GM23338 (cell line): ENCODE data around the gene TNS3. TPM values are rescaled to one million over a fixed set of nuclear protein-coding genes. Genes with fewer than 3 reads are reported as not detected.

Experiments used
- ATAC-seq: fragments of 200-7000 bp; cut with Tn5 transposase; 3 replicates; pipeline ENCODE4 v1.9.1; 2020
- DNase-seq: peaks from one replicate; pipeline ENCODE4 v3.0.0-alpha.2; 2015; ENCODE audit warnings: low spot score
- H2AFZ ChIP-seq: fragments of 200-600 bp; sonication (generic); 2 replicates; pipeline ENCODE4 v1.8.0; 2016; ENCODE audit warnings: antibody characterized with exemption, mild to moderate bottlenecking, moderate library complexity
- H3F3A ChIP-seq: fragments of 200-600 bp; sonication (generic); replicated peaks from 2 replicates; pipeline ENCODE4 v1.8.0; 2017; ENCODE audit warnings: antibody characterized with exemption, mixed run types, low read depth
- H3K27ac ChIP-seq: fragments of 200-600 bp; sonication (generic); 2 replicates; pipeline ENCODE4 v1.6.1; 2016; ENCODE audit warnings: low read depth
- H3K27me3 ChIP-seq: fragments of 200-600 bp; sonication (generic); 2 replicates; pipeline ENCODE4 v1.8.0; 2016; ENCODE audit warnings: mild to moderate bottlenecking, mixed run types, moderate library complexity; ENCODE audit not compliant: insufficient read depth
- H3K36me3 ChIP-seq: fragments of 200-600 bp; sonication (generic); 2 replicates; pipeline ENCODE4 v1.8.0; 2016; ENCODE audit warnings: mild to moderate bottlenecking; ENCODE audit not compliant: insufficient read depth
- H3K4me1 ChIP-seq: fragments of 200-600 bp; sonication (generic); 2 replicates; pipeline ENCODE4 v1.8.0; 2016; ENCODE audit warnings: mild to moderate bottlenecking, moderate library complexity; ENCODE audit not compliant: insufficient read depth
- H3K4me2 ChIP-seq: fragments of 200-600 bp; sonication (generic); 2 replicates; pipeline ENCODE4 v1.7.1; 2017; ENCODE audit warnings: mixed run types
- H3K4me3 ChIP-seq: fragments of 200-600 bp; sonication (generic); 2 replicates; pipeline ENCODE4 v1.6.1; 2016; ENCODE audit warnings: mixed run types
- H3K79me2 ChIP-seq: fragments of 200-600 bp; sonication (generic); replicated peaks from 2 replicates; pipeline ENCODE4 v1.8.0; 2017; ENCODE audit warnings: mild to moderate bottlenecking; ENCODE audit not compliant: insufficient read depth
- H3K9me2 ChIP-seq: fragments of 200-600 bp; sonication (generic); 2 replicates; pipeline ENCODE4 v1.8.0; 2017; ENCODE audit not compliant: insufficient read depth
- H4K20me1 ChIP-seq: fragments of 200-600 bp; sonication (generic); replicated peaks from 2 replicates; pipeline ENCODE4 v1.8.0; 2017; ENCODE audit warnings: mild to moderate bottlenecking; ENCODE audit not compliant: insufficient read depth
- H3K27ac Mint-ChIP-seq: 2 replicates; pipeline ENCODE4 v1.8.0; 2020; ENCODE audit warnings: inconsistent platforms, mild to moderate bottlenecking, moderate library complexity, mixed read lengths
- H3K27me3 Mint-ChIP-seq: 3 replicates; pipeline ENCODE4 v1.8.0; 2022; ENCODE audit warnings: low read depth, mild to moderate bottlenecking, moderate library complexity, mixed read lengths, inconsistent platforms; ENCODE audit not compliant: insufficient read depth, poor library complexity
- H3K36me3 Mint-ChIP-seq: 3 replicates; pipeline ENCODE4 v1.8.0; 2021; ENCODE audit warnings: low read depth, mild to moderate bottlenecking, inconsistent platforms, moderate library complexity, mixed read lengths
- H3K4me1 Mint-ChIP-seq: 3 replicates; pipeline ENCODE4 v1.8.0; 2020; ENCODE audit warnings: mild to moderate bottlenecking, inconsistent platforms, mixed read lengths
- H3K4me3 Mint-ChIP-seq: 3 replicates; pipeline ENCODE4 v1.8.0; 2021; ENCODE audit warnings: moderate library complexity, mild to moderate bottlenecking, inconsistent platforms, mixed read lengths
- H3K9me3 Mint-ChIP-seq: 3 replicates; pipeline ENCODE4 v1.8.0; 2020; ENCODE audit warnings: moderate library complexity, mild to moderate bottlenecking, inconsistent platforms, mixed read lengths
- CREB1 ChIP-seq: fragments of 250-450 bp; sonication (Bioruptor Pico); IDR thresholded peaks from 2 replicates; pipeline ENCODE4 v1.5.0; 2020; ENCODE audit warnings: low read depth, mild to moderate bottlenecking, moderate library complexity
- CTCF ChIP-seq, 2 experiments: fragments of 200-600 bp in 1 of 2; sonication (generic) in 1 of 2; conservative IDR thresholded peaks; 2 replicates each; pipeline versions ENCODE4 v1.5.1 to v1.6.1; 2016 to 2017; ENCODE audit warnings: antibody characterized with exemption in 2 of 2, low read depth in 2 of 2, mild to moderate bottlenecking in 2 of 2, moderate library complexity in 1 of 2
- ETS1 ChIP-seq: IDR thresholded peaks from 2 replicates; pipeline ENCODE4 v1.6.1; 2016; ENCODE audit warnings: antibody characterized with exemption
- EZH2 ChIP-seq: fragments of 200-600 bp; sonication (generic); IDR thresholded peaks from one replicate; pipeline ENCODE4 v1.8.0; 2017; ENCODE audit warnings: antibody characterized with exemption, mild to moderate bottlenecking, low read depth; ENCODE audit not compliant: unreplicated experiment
- EZH2phosphoT487 ChIP-seq: fragments of 200-600 bp; sonication (generic); IDR thresholded peaks from one replicate; pipeline ENCODE4 v1.8.1; 2018; ENCODE audit warnings: antibody characterized with exemption; ENCODE audit not compliant: unreplicated experiment
- JUNB ChIP-seq: IDR thresholded peaks from one replicate; pipeline ENCODE4 v1.6.1; 2016; ENCODE audit warnings: antibody characterized with exemption; ENCODE audit not compliant: unreplicated experiment
- NANOG ChIP-seq: IDR thresholded peaks from 2 replicates; pipeline ENCODE4 v1.6.1; 2016; ENCODE audit warnings: antibody characterized with exemption, borderline replicate concordance
- POLR2AphosphoS5 ChIP-seq: IDR thresholded peaks from 2 replicates; pipeline ENCODE4 v1.6.1; 2016; ENCODE audit warnings: antibody characterized with exemption, low read depth
- STAT1 ChIP-seq: IDR thresholded peaks from one replicate; pipeline ENCODE4 v1.6.1; 2016; ENCODE audit warnings: antibody characterized with exemption; ENCODE audit not compliant: unreplicated experiment
- ZNF114 ChIP-seq: fragments of 250-450 bp; sonication (Bioruptor Pico); IDR thresholded peaks from 2 replicates; pipeline ENCODE4 v1.5.0; 2020; ENCODE audit warnings: mild to moderate bottlenecking, moderate library complexity
- ZNF331 ChIP-seq: fragments of 250-450 bp; sonication (Bioruptor Pico); IDR thresholded peaks from 2 replicates; pipeline ENCODE4 v1.5.0; 2020; ENCODE audit warnings: low read depth, mild to moderate bottlenecking, moderate library complexity
- ZNF462 ChIP-seq: fragments of 250-450 bp; sonication (Bioruptor Pico); IDR thresholded peaks from 2 replicates; pipeline ENCODE4 v1.5.0; 2020; ENCODE audit warnings: mild to moderate bottlenecking, moderate library complexity
- polyA plus RNA-seq: library from polyadenylated mRNA; unstranded; fragments of >200 nt; fragmentation: Nextera tagmentation; extraction: Ambion mirVana; gene quantifications from 2 replicates; pipeline ENCODE4 v1.2.1, GENCODE V29; 2016
- total RNA-seq: library from RNA; depleted of rRNA; stranded (reverse); fragments of >200 nt; shearing (Covaris generic); gene quantifications from 2 replicates; pipeline ENCODE4 v1.2.3, GENCODE V29; 2014

TNS3 gene
- total and polyA plus RNA-seq, 2 experiments from 2014 or later, result 6.2 to 28.7 TPM

GRCh38 chr7:47502240-47502877 lies 79.6 kb downstream of the TNS3 start:
- H3K79me2 ChIP-seq, result peaks cover 12% of the 10 kb centered on the region
- no peak overlapping the region for H3K4me2 ChIP-seq
- no peaks in the 10 kb centered on the region for H3K36me3 Mint-ChIP-seq
- H3K9me3 Mint-ChIP-seq, result no peaks in the 10 kb centered on the region
- H3K4me1 Mint-ChIP-seq, result peaks cover 36% of the 10 kb centered on the region
- no peak overlapping the region for H3K4me3 Mint-ChIP-seq
- peaks cover 10% of the 10 kb centered on the region for H3K27me3 Mint-ChIP-seq
- no peak overlapping the region for H3K4me3 ChIP-seq
- no peaks in the 10 kb centered on the region for H3F3A ChIP-seq
- peaks cover 9% of the 10 kb centered on the region; the same call in 1 of the 2 replicates for H4K20me1 ChIP-seq
- no peak overlapping the region for H2AFZ ChIP-seq
- no peak overlapping the region for H3K27ac Mint-ChIP-seq
- ATAC-seq (no peak; the same call in 1 of the 3 replicates), DNase-seq (no peak)
- TF ChIP-seq EZH2phosphoT487 (no peak), EZH2 (no peak)
- H3K27ac ChIP-seq, result no peak overlapping the region
- H3K4me1 ChIP-seq, result 0 out of 2 replicates have a peak, but pooled peaks cover 3% of the 10 kb centered on the region
- no peaks in the 10 kb centered on the region for H3K27me3 ChIP-seq
- no peaks in the 10 kb centered on the region for H3K36me3 ChIP-seq
- no peaks in the 10 kb centered on the region for H3K9me2 ChIP-seq

- no peak overlapping the region for H3K4me2 ChIP-seq
- Mint-ChIP-seq H3K36me3 (no peaks in the 10 kb centered on the region; the same call in 2 of the 3 replicates), H3K27me3 (peaks cover 10% of the 10 kb centered on the region), H3K27ac (no peak overlapping the region), H3K4me1 (peaks cover 43% of the 10 kb centered on the region), H3K9me3 (no peaks in the 10 kb centered on the region), H3K4me3 (no peak overlapping the region)
- H3K4me3 ChIP-seq, result no peak overlapping the region
- H4K20me1 ChIP-seq, result 0 out of 2 replicates have a peak, but pooled peaks cover 9% of the 10 kb centered on the region
- H3K36me3 ChIP-seq, result no peaks in the 10 kb centered on the region
- H3K4me1 ChIP-seq, result 0 out of 2 replicates have a peak, but pooled peaks cover 7% of the 10 kb centered on the region
- no peak overlapping the region for H2AFZ ChIP-seq
- H3K27me3 ChIP-seq, result no peaks in the 10 kb centered on the region
- no peaks in the 10 kb centered on the region for H3F3A ChIP-seq
- no peaks in the 10 kb centered on the region for H3K9me2 ChIP-seq
- no peak for DNase-seq
- peaks cover 16% of the 10 kb centered on the region for H3K79me2 ChIP-seq
- no peak for ATAC-seq
- no peak overlapping the region for H3K27ac ChIP-seq
- TF ChIP-seq JUNB, result no peak
- no peak for TF ChIP-seq ZNF331 (CRISPR knock-in tag)
- TF ChIP-seq CREB1, result no peak
- no peak for TF ChIP-seq ETS1
- TF ChIP-seq ZNF114, result no peak
- no peak for TF ChIP-seq POLR2AphosphoS5
- no peak for TF ChIP-seq STAT1
- TF ChIP-seq NANOG, result no peak
- TF ChIP-seq EZH2phosphoT487, result no peak
- no peak for TF ChIP-seq ZNF462 (CRISPR knock-in tag)
- TF ChIP-seq EZH2, result no peak
- TF ChIP-seq CTCF (conservative IDR thresholded peaks at IDR 0.05; ENCODE audit: low read depth in 2 of 2), result no peak
These were observed 80.5 kb downstream of the TNS3 start for GRCh38 chr7:47501406-47501805.
